Trophoblast cell (in vitro differentiated cells and primary cell): Measurements from ENCODE around the gene FAXC.

Experiments
- DNase-seq, 2 donors: peaks; one replicate each; pipeline ENCODE4 v3.0.0-alpha.2; 2016
- H2AFZ ChIP-seq: 2 replicates; pipeline ENCODE4 v1.6.1; 2013; ENCODE audit warnings: low read length, moderate library complexity, mild to moderate bottlenecking; ENCODE audit not compliant: insufficient read depth, poor library complexity
- H2AK5ac ChIP-seq: 2 replicates; pipeline ENCODE4 v1.6.1; 2013; ENCODE audit warnings: mild to moderate bottlenecking, low read length
- H2BK120ac ChIP-seq: 2 replicates; pipeline ENCODE4 v1.6.1; 2013; ENCODE audit warnings: low read length, mild to moderate bottlenecking, moderate library complexity; ENCODE audit not compliant: insufficient read depth, poor library complexity
- H2BK12ac ChIP-seq: 2 replicates; pipeline ENCODE4 v1.6.1; 2013; ENCODE audit warnings: mild to moderate bottlenecking, low read length, moderate library complexity
- H2BK5ac ChIP-seq: 2 replicates; pipeline ENCODE4 v1.6.1; 2013; ENCODE audit warnings: low read length, low read depth, moderate library complexity, mild to moderate bottlenecking; ENCODE audit not compliant: poor library complexity
- H3K14ac ChIP-seq: 2 replicates; pipeline ENCODE4 v1.6.1; 2013; ENCODE audit warnings: mild to moderate bottlenecking, low read length
- H3K18ac ChIP-seq: 2 replicates; pipeline ENCODE4 v1.6.1; 2013; ENCODE audit warnings: mild to moderate bottlenecking, low read length
- H3K23ac ChIP-seq: 2 replicates; pipeline ENCODE4 v1.6.1; 2013; ENCODE audit warnings: low read length
- H3K27ac ChIP-seq: 2 replicates; pipeline ENCODE4 v1.5.1; 2013; ENCODE audit warnings: low read depth, mild to moderate bottlenecking, inconsistent platforms, low read length, moderate library complexity
- H3K27me3 ChIP-seq: 2 replicates; pipeline ENCODE4 v1.6.1; 2013; ENCODE audit warnings: inconsistent platforms, mild to moderate bottlenecking, low read length, moderate library complexity; ENCODE audit not compliant: insufficient read depth
- H3K36me3 ChIP-seq, 2 experiments: 1 replicate in 1 of 2; 2 replicates in 1 of 2; pipeline ENCODE4 v1.6.1; 2013; ENCODE audit warnings: low read length in 2 of 2, mild to moderate bottlenecking in 2 of 2, moderate library complexity in 1 of 2; ENCODE audit not compliant: insufficient read depth in 2 of 2, control insufficient read depth in 1 of 2
- H3K4ac ChIP-seq: 2 replicates; pipeline ENCODE4 v1.6.1; 2013; ENCODE audit warnings: low read depth, mild to moderate bottlenecking, low read length, moderate library complexity
- H3K4me1 ChIP-seq, 2 experiments: 1 replicate in 1 of 2; 2 replicates in 1 of 2; pipeline ENCODE4 v1.6.1; 2013; ENCODE audit warnings: low read length in 2 of 2, mild to moderate bottlenecking in 2 of 2, moderate library complexity in 1 of 2; ENCODE audit not compliant: insufficient read depth in 2 of 2, control insufficient read depth in 1 of 2
- H3K4me2 ChIP-seq: 2 replicates; pipeline ENCODE4 v1.6.1; 2013; ENCODE audit warnings: inconsistent platforms, mild to moderate bottlenecking, low read length, moderate library complexity
- H3K4me3 ChIP-seq: 2 replicates; pipeline ENCODE4 v1.5.1; 2013; ENCODE audit warnings: mild to moderate bottlenecking, low read depth, low read length, inconsistent platforms
- H3K79me1 ChIP-seq: one replicate; pipeline ENCODE4 v1.6.1; 2013; ENCODE audit warnings: low read length
- H3K79me2 ChIP-seq: 2 replicates; pipeline ENCODE4 v1.6.1; 2013; ENCODE audit warnings: low read length, mild to moderate bottlenecking; ENCODE audit not compliant: control insufficient read depth, insufficient read depth, poor library complexity
- H3K9ac ChIP-seq: 2 replicates; pipeline ENCODE4 v1.6.1; 2013; ENCODE audit warnings: mild to moderate bottlenecking, low read length
- H3K9me3 ChIP-seq: 2 replicates; pipeline ENCODE4 v1.6.1; 2013; ENCODE audit warnings: low read depth, mild to moderate bottlenecking, control low read depth, inconsistent platforms, low read length; ENCODE audit not compliant: insufficient read depth
- H4K12ac ChIP-seq: 2 replicates; pipeline ENCODE4 v1.6.1; 2013; ENCODE audit warnings: low read depth, mild to moderate bottlenecking, low read length, moderate library complexity
- H4K8ac ChIP-seq: 2 replicates; pipeline ENCODE4 v1.6.1; 2013; ENCODE audit warnings: low read depth, mild to moderate bottlenecking, low read length, moderate library complexity
- H4K91ac ChIP-seq: one replicate; pipeline ENCODE4 v1.6.1; 2013; ENCODE audit warnings: low read depth, mild to moderate bottlenecking, low read length, moderate library complexity
- whole genome bisulfite sequencing: extraction: QIAGEN DNeasy Blood & Tissue Kit; methylation state at CpG from one replicate; pipeline ENCODE4 v1.1.7; 2013; ENCODE audit warnings: missing lambda C conversion rate; ENCODE audit not compliant: insufficient read length, insufficient coverage; ENCODE audit errors: extremely low coverage; 5-methylcytosine and 5-hydroxymethylcytosine counted together

The FAXC gene

GRCh38 chr6:99318566-99318965 lies 30.9 kb downstream of the FAXC start:
- Histone ChIP-seq H2BK5ac (no peak overlapping the region), H3K9me3 (no peaks in the 10 kb centered on the region), H3K4me3 (no peak overlapping the region), H3K79me1 (no peaks in the 10 kb centered on the region), H3K9ac (no peak overlapping the region), H2AFZ (no peak overlapping the region), H3K27me3 (no peaks in the 10 kb centered on the region), H4K91ac (no peak overlapping the region), H3K79me2 (no peaks in the 10 kb centered on the region), H3K4me1 (no peaks in the 10 kb centered on the region), H3K36me3 (no peaks in the 10 kb centered on the region), H2BK120ac (no peak overlapping the region), H3K27ac (no peak overlapping the region), H3K4me2 (no peak overlapping the region), H2AK5ac (no peak overlapping the region), H3K14ac (no peak overlapping the region), H3K4ac (no peak overlapping the region), H3K23ac (no peak overlapping the region), H4K8ac (no peak overlapping the region), H2BK12ac (no peak overlapping the region), H4K12ac (no peak overlapping the region), H3K18ac (no peak overlapping the region)
- no CpG with 5 or more reads among the region's 3 CpGs for WGBS
- no peak for DNase-seq

- no peak overlapping the region for H2BK120ac ChIP-seq
- H3K4me3 ChIP-seq, result no peak overlapping the region
- no peak overlapping the region for H2AFZ ChIP-seq
- no peak overlapping the region for H4K12ac ChIP-seq
- no peak overlapping the region for H3K27ac ChIP-seq
- H3K27me3 ChIP-seq, result no peaks in the 10 kb centered on the region
- WGBS, result no CpG with 5 or more reads among the region's 2 CpGs
- H3K9ac ChIP-seq, result no peak overlapping the region
- H3K79me2 ChIP-seq, result no peaks in the 10 kb centered on the region
- no peaks in the 10 kb centered on the region for H3K79me1 ChIP-seq
- H3K36me3 ChIP-seq, result no peaks in the 10 kb centered on the region
- no peak for DNase-seq
- no peak overlapping the region for H3K14ac ChIP-seq
- no peak overlapping the region for H3K23ac ChIP-seq
- no peaks in the 10 kb centered on the region for H3K9me3 ChIP-seq
- no peak overlapping the region for H3K18ac ChIP-seq
- H3K4me2 ChIP-seq, result no peak overlapping the region
- H2BK12ac ChIP-seq, result no peak overlapping the region
- H4K8ac ChIP-seq, result no peak overlapping the region
- H3K4me1 ChIP-seq, result no peaks in the 10 kb centered on the region
- H2BK5ac ChIP-seq, result no peak overlapping the region
- no peak overlapping the region for H3K4ac ChIP-seq
- H2AK5ac ChIP-seq, result no peak overlapping the region
- no peak overlapping the region for H4K91ac ChIP-seq
Measured at GRCh38 chr6:99312354-99312753, 37.1 kb downstream of the FAXC start.

GRCh38 chr6:99310553-99310952 lies 38.9 kb downstream of the FAXC start:
- Histone ChIP-seq H3K27ac (no peak overlapping the region), H4K91ac (no peak overlapping the region), H3K4me1 (no peaks in the 10 kb centered on the region), H3K9me3 (no peaks in the 10 kb centered on the region), H3K79me2 (no peaks in the 10 kb centered on the region), H2BK5ac (no peak overlapping the region), H3K18ac (no peak overlapping the region), H3K79me1 (no peaks in the 10 kb centered on the region), H3K9ac (no peak overlapping the region), H3K4ac (no peak overlapping the region), H2BK120ac (no peak overlapping the region), H2AK5ac (no peak overlapping the region), H2BK12ac (no peak overlapping the region), H3K23ac (no peak overlapping the region), H3K36me3 (no peaks in the 10 kb centered on the region), H3K27me3 (no peaks in the 10 kb centered on the region), H4K12ac (no peak overlapping the region), H2AFZ (no peak overlapping the region), H4K8ac (no peak overlapping the region), H3K4me3 (no peak overlapping the region), H3K4me2 (no peak overlapping the region), H3K14ac (no peak overlapping the region)
- WGBS, result no CpG with 5 or more reads among the region's 1 CpG
- no peak for DNase-seq

- H3K4me3 ChIP-seq, result no peak overlapping the region
- H4K8ac ChIP-seq, result no peak overlapping the region
- H3K4me2 ChIP-seq, result no peak overlapping the region
- no peak overlapping the region for H3K18ac ChIP-seq
- no peak overlapping the region for H4K91ac ChIP-seq
- H3K9me3 ChIP-seq, result no peaks in the 10 kb centered on the region
- H3K79me1 ChIP-seq, result no peaks in the 10 kb centered on the region
- no peak for DNase-seq
- no peaks in the 10 kb centered on the region for H3K36me3 ChIP-seq
- H2BK5ac ChIP-seq, result no peak overlapping the region
- no CpG with 5 or more reads among the region's 4 CpGs for WGBS
- H3K4ac ChIP-seq, result no peak overlapping the region
- no peak overlapping the region for H2AFZ ChIP-seq
- no peak overlapping the region for H3K23ac ChIP-seq
- H3K27me3 ChIP-seq, result no peaks in the 10 kb centered on the region
- no peaks in the 10 kb centered on the region for H3K4me1 ChIP-seq
- H2BK12ac ChIP-seq, result no peak overlapping the region
- no peaks in the 10 kb centered on the region for H3K79me2 ChIP-seq
- no peak overlapping the region for H4K12ac ChIP-seq
- H3K27ac ChIP-seq, result no peak overlapping the region
- no peak overlapping the region for H3K14ac ChIP-seq
- no peak overlapping the region for H3K9ac ChIP-seq
- H2AK5ac ChIP-seq, result no peak overlapping the region
- H2BK120ac ChIP-seq, result no peak overlapping the region
Measured at GRCh38 chr6:99309557-99309956, 39.9 kb downstream of the FAXC start.
